ENCODE measurements around the gene RXFP2. TPM values are rescaled to one million over a fixed set of nuclear protein-coding genes. Genes with fewer than 3 reads are reported as not detected.

RXFP2 gene
- total RNA-seq, 1 donor from 2014 or later, result not detected

- H3K36me3 Mint-ChIP-seq (ENCODE audit: low read depth), result no peaks in the 10 kb centered on the region
- peaks cover 3% of the 10 kb centered on the region for H3K4me1 Mint-ChIP-seq (ENCODE audit: low read depth)
- H3K4me3 Mint-ChIP-seq (ENCODE audit: low read depth), result no peak overlapping the region
- no peaks in the 10 kb centered on the region for H3K9me3 Mint-ChIP-seq
- DNase-seq (ENCODE audit: low spot score), result no peak
- intact Hi-C loops (cut with micrococcal nuclease), result no loop called here
- peaks cover 6% of the 10 kb centered on the region for H3K27me3 Mint-ChIP-seq (ENCODE audit: low read depth)
- no peak overlapping the region for H3K27ac Mint-ChIP-seq
Observed at GRCh38 chr13:31774186-31774750, 34.9 kb downstream of the RXFP2 start.

GRCh38 chr13:31775148-31775547 lies 35.8 kb downstream of the RXFP2 start:
- peaks cover 3% of the 10 kb centered on the region for H3K4me1 Mint-ChIP-seq (ENCODE audit: low read depth)
- intact Hi-C loops (cut with micrococcal nuclease), result no loop called here
- H3K4me3 Mint-ChIP-seq (ENCODE audit: low read depth), result no peak overlapping the region
- H3K9me3 Mint-ChIP-seq, result no peaks in the 10 kb centered on the region
- no peak overlapping the region for H3K27ac Mint-ChIP-seq
- H3K27me3 Mint-ChIP-seq (ENCODE audit: low read depth), result peaks cover 8% of the 10 kb centered on the region
- no peak for DNase-seq (ENCODE audit: low spot score)
- no peaks in the 10 kb centered on the region for H3K36me3 Mint-ChIP-seq (ENCODE audit: low read depth)

GRCh38 chr13:31775686-31776085 lies 36.4 kb downstream of the RXFP2 start:
- Mint-ChIP-seq H3K9me3 (no peaks in the 10 kb centered on the region), H3K4me3 (ENCODE audit: low read depth) (no peak overlapping the region), H3K4me1 (ENCODE audit: low read depth) (peaks cover 3% of the 10 kb centered on the region)

GRCh38 chr13:31781064-31781463 lies 41.7 kb downstream of the RXFP2 start:
- H3K27me3 Mint-ChIP-seq (ENCODE audit: low read depth), result peaks cover 11% of the 10 kb centered on the region
- intact Hi-C loops (cut with micrococcal nuclease), result no loop called here
- no peaks in the 10 kb centered on the region for H3K36me3 Mint-ChIP-seq (ENCODE audit: low read depth)
- H3K4me3 Mint-ChIP-seq (ENCODE audit: low read depth), result no peak overlapping the region
- H3K27ac Mint-ChIP-seq, result no peak overlapping the region
- no peak for DNase-seq (ENCODE audit: low spot score)
- no peaks in the 10 kb centered on the region for H3K4me1 Mint-ChIP-seq (ENCODE audit: low read depth)
- no peaks in the 10 kb centered on the region for H3K9me3 Mint-ChIP-seq

More at GRCh38 chr13:31775686-31776085, 36.4 kb downstream of the RXFP2 start:
- no peak overlapping the region for H3K27ac Mint-ChIP-seq
- intact Hi-C loops (cut with micrococcal nuclease), result no loop called here
- no peaks in the 10 kb centered on the region for H3K36me3 Mint-ChIP-seq (ENCODE audit: low read depth)
- H3K27me3 Mint-ChIP-seq (ENCODE audit: low read depth), result peaks cover 8% of the 10 kb centered on the region
- DNase-seq (ENCODE audit: low spot score), result no peak

GRCh38 chr13:31786011-31786410 lies 46.7 kb downstream of the RXFP2 start:
- intact Hi-C loops (cut with micrococcal nuclease), result no loop called here
- H3K4me3 Mint-ChIP-seq (ENCODE audit: low read depth), result no peak overlapping the region
- H3K4me1 Mint-ChIP-seq (ENCODE audit: low read depth), result no peaks in the 10 kb centered on the region

GRCh38 chr13:31790992-31791391 lies 51.7 kb downstream of the RXFP2 start:
- no peak overlapping the region for H3K4me3 Mint-ChIP-seq (ENCODE audit: low read depth)
- H3K27me3 Mint-ChIP-seq (ENCODE audit: low read depth), result peaks cover 8% of the 10 kb centered on the region

More at GRCh38 chr13:31786011-31786410, 46.7 kb downstream of the RXFP2 start:
- Mint-ChIP-seq H3K36me3 (ENCODE audit: low read depth) (no peaks in the 10 kb centered on the region), H3K9me3 (no peaks in the 10 kb centered on the region), H3K27ac (no peak overlapping the region), H3K27me3 (ENCODE audit: low read depth) (peaks cover 11% of the 10 kb centered on the region)
- DNase-seq (ENCODE audit: low spot score), result no peak

GRCh38 chr13:31793246-31793645 lies 53.9 kb downstream of the RXFP2 start:
- Mint-ChIP-seq H3K27ac (no peak overlapping the region), H3K36me3 (ENCODE audit: low read depth) (no peaks in the 10 kb centered on the region), H3K9me3 (no peaks in the 10 kb centered on the region)

More at GRCh38 chr13:31790992-31791391, 51.7 kb downstream of the RXFP2 start:
- no peaks in the 10 kb centered on the region for H3K4me1 Mint-ChIP-seq (ENCODE audit: low read depth)
- no peaks in the 10 kb centered on the region for H3K9me3 Mint-ChIP-seq
- H3K36me3 Mint-ChIP-seq (ENCODE audit: low read depth), result no peaks in the 10 kb centered on the region
- intact Hi-C loops (cut with micrococcal nuclease), result no loop called here
- H3K27ac Mint-ChIP-seq, result no peak overlapping the region
- no peak for DNase-seq (ENCODE audit: low spot score)

GRCh38 chr13:31794452-31794851 lies 55.1 kb downstream of the RXFP2 start:
- no peak overlapping the region for H3K4me3 Mint-ChIP-seq (ENCODE audit: low read depth)
- H3K27me3 Mint-ChIP-seq (ENCODE audit: low read depth), result peaks cover 8% of the 10 kb centered on the region
- no peaks in the 10 kb centered on the region for H3K36me3 Mint-ChIP-seq (ENCODE audit: low read depth)
- intact Hi-C loops (cut with micrococcal nuclease), result no loop called here
- no peaks in the 10 kb centered on the region for H3K9me3 Mint-ChIP-seq
- no peak for DNase-seq (ENCODE audit: low spot score)
- no peak overlapping the region for H3K27ac Mint-ChIP-seq
- H3K4me1 Mint-ChIP-seq (ENCODE audit: low read depth), result no peaks in the 10 kb centered on the region

More at GRCh38 chr13:31793246-31793645, 53.9 kb downstream of the RXFP2 start:
- intact Hi-C loops (cut with micrococcal nuclease), result no loop called here
- no peak overlapping the region for H3K4me3 Mint-ChIP-seq (ENCODE audit: low read depth)
- DNase-seq (ENCODE audit: low spot score), result no peak
- peaks cover 8% of the 10 kb centered on the region for H3K27me3 Mint-ChIP-seq (ENCODE audit: low read depth)
- H3K4me1 Mint-ChIP-seq (ENCODE audit: low read depth), result no peaks in the 10 kb centered on the region

- no peak for DNase-seq (ENCODE audit: low spot score)
- no peaks in the 10 kb centered on the region for H3K36me3 Mint-ChIP-seq (ENCODE audit: low read depth)
- peaks cover 5% of the 10 kb centered on the region for H3K4me1 Mint-ChIP-seq (ENCODE audit: low read depth)
- no peaks in the 10 kb centered on the region for H3K9me3 Mint-ChIP-seq
- H3K27me3 Mint-ChIP-seq (ENCODE audit: low read depth), result no peaks in the 10 kb centered on the region
- no peak overlapping the region for H3K4me3 Mint-ChIP-seq (ENCODE audit: low read depth)
- intact Hi-C loops (cut with micrococcal nuclease), result no loop called here
- no peak overlapping the region for H3K27ac Mint-ChIP-seq
Observed at GRCh38 chr13:31797154-31797775, 57.9 kb downstream of the RXFP2 start.

GRCh38 chr13:31798189-31798588 lies 58.9 kb downstream of the RXFP2 start:
- Mint-ChIP-seq H3K4me1 (ENCODE audit: low read depth) (peaks cover 9% of the 10 kb centered on the region), H3K4me3 (ENCODE audit: low read depth) (no peak overlapping the region), H3K27ac (no peak overlapping the region), H3K9me3 (no peaks in the 10 kb centered on the region), H3K36me3 (ENCODE audit: low read depth) (no peaks in the 10 kb centered on the region), H3K27me3 (ENCODE audit: low read depth) (no peaks in the 10 kb centered on the region)
- intact Hi-C loops (cut with micrococcal nuclease), result no loop called here
- DNase-seq (ENCODE audit: low spot score), result no peak

- DNase-seq (ENCODE audit: low spot score), result no peak
- Mint-ChIP-seq H3K4me3 (ENCODE audit: low read depth) (no peak overlapping the region), H3K4me1 (ENCODE audit: low read depth) (peaks cover 15% of the 10 kb centered on the region), H3K27me3 (ENCODE audit: low read depth) (peaks cover 2% of the 10 kb centered on the region), H3K9me3 (no peaks in the 10 kb centered on the region), H3K27ac (no peak overlapping the region), H3K36me3 (ENCODE audit: low read depth) (no peaks in the 10 kb centered on the region)
- intact Hi-C loops (cut with micrococcal nuclease), result no loop called here
Observed at GRCh38 chr13:31801088-31801487, 61.8 kb downstream of the RXFP2 start.

- no peak for DNase-seq (ENCODE audit: low spot score)
- no peak overlapping the region for H3K4me3 Mint-ChIP-seq (ENCODE audit: low read depth)
- no peaks in the 10 kb centered on the region for H3K9me3 Mint-ChIP-seq
- intact Hi-C loops (cut with micrococcal nuclease), result no loop called here
- H3K27me3 Mint-ChIP-seq (ENCODE audit: low read depth), result peaks cover 2% of the 10 kb centered on the region
- no peak overlapping the region for H3K27ac Mint-ChIP-seq
- H3K36me3 Mint-ChIP-seq (ENCODE audit: low read depth), result no peaks in the 10 kb centered on the region
- peaks cover 32% of the 10 kb centered on the region for H3K4me1 Mint-ChIP-seq (ENCODE audit: low read depth)
Observed at GRCh38 chr13:31803311-31803710, 64.0 kb downstream of the RXFP2 start.

GRCh38 chr13:31805841-31806240 lies 66.5 kb downstream of the RXFP2 start:
- H3K4me3 Mint-ChIP-seq (ENCODE audit: low read depth), result no peak overlapping the region
- H3K27me3 Mint-ChIP-seq (ENCODE audit: low read depth), result peaks cover 2% of the 10 kb centered on the region
- H3K9me3 Mint-ChIP-seq, result peaks cover 14% of the 10 kb centered on the region
- peaks cover 8% of the 10 kb centered on the region for H3K36me3 Mint-ChIP-seq (ENCODE audit: low read depth)
- H3K4me1 Mint-ChIP-seq (ENCODE audit: low read depth), result peaks cover 30% of the 10 kb centered on the region
- H3K27ac Mint-ChIP-seq, result no peak overlapping the region
- intact Hi-C loops (cut with micrococcal nuclease), result no loop called here
- no peak for DNase-seq (ENCODE audit: low spot score)

Measured in activated T-helper 2 cell treated with anti-CD3 and anti-CD28 coated beads, Interferon-gamma antibody, Interleukin-2, Interleukin-4, amounts not matched to agents 10 μg/mL and 5 μg/mL and 100 μg/mL, durations not matched to agents 14 hours and 24 hours and 36 hours (primary cell).